Right forelimb (tissue), 1 donor: ENCODE measurements around the gene DNAJB1.
"Not testable (repeated sequence)": the region's sequence is repeated elsewhere in the genome, so short reads cannot be mapped to it uniquely, and the experiment has no call there.

Experiments used
- DNase-seq: peaks from one replicate; pipeline ENCODE4 v3.0.0-alpha.2; 2018

The DNAJB1 gene

GRCh38 chr19:14517840-14518505 lies at the start of gene DNAJB1:
DNAJB1 (minus strand) TSS chr19:14518397; CDS start chr19:14518349, 48 bp downstream.
- peak; percentile 99 for DNase-seq

- no peak for DNase-seq
These were observed 48.9 kb upstream of the DNAJB1 start for GRCh38 chr19:14567079-14567478.

- DNase-seq: no peak
These were observed 48.5 kb upstream of the DNAJB1 start for GRCh38 chr19:14566712-14567077.

GRCh38 chr19:14565765-14566711 lies 47.8 kb upstream of the DNAJB1 start:
- no peak for DNase-seq

GRCh38 chr19:14565298-14565679 lies 47.1 kb upstream of the DNAJB1 start:
- DNase-seq: no peak

GRCh38 chr19:14564652-14565297 lies 46.6 kb upstream of the DNAJB1 start:
- not testable (repeated sequence) for DNase-seq

GRCh38 chr19:14563989-14564651 lies 45.9 kb upstream of the DNAJB1 start:
- DNase-seq: no peak

GRCh38 chr19:14563590-14563926 lies 45.4 kb upstream of the DNAJB1 start:
- DNase-seq: no peak

- DNase-seq: no peak
These were observed 44.7 kb upstream of the DNAJB1 start for GRCh38 chr19:14562660-14563589.

- DNase-seq: peak; percentile 69
These were observed 43.7 kb upstream of the DNAJB1 start for GRCh38 chr19:14561847-14562351.

GRCh38 chr19:14561249-14561648 lies 43.1 kb upstream of the DNAJB1 start:
- DNase-seq: no peak

GRCh38 chr19:14560776-14561108 lies 42.5 kb upstream of the DNAJB1 start:
- DNase-seq: no peak

- DNase-seq: no peak
These were observed 41.9 kb upstream of the DNAJB1 start for GRCh38 chr19:14559916-14560775.

GRCh38 chr19:14558370-14559066 lies 40.3 kb upstream of the DNAJB1 start:
- no peak for DNase-seq

GRCh38 chr19:14556662-14557188 lies 38.5 kb upstream of the DNAJB1 start:
- DNase-seq: peak; percentile 83

- no peak for DNase-seq
These were observed 37.9 kb upstream of the DNAJB1 start for GRCh38 chr19:14555918-14556661.

GRCh38 chr19:14554382-14554812 lies 36.2 kb upstream of the DNAJB1 start:
- no peak for DNase-seq

- DNase-seq: no peak
These were observed 35.7 kb upstream of the DNAJB1 start for GRCh38 chr19:14553939-14554243.
